Naive thymus-derived CD8-positive, alpha-beta T cell (primary cell): ENCODE results near the gene RHCG. TPM values are rescaled to one million over a fixed set of nuclear protein-coding genes. Genes with fewer than 3 reads are reported as not detected.

Experiments
- ATAC-seq, 2 donors: fragments of 150-1000 bp; cut with Tn5 transposase in 1 of 2; sonication (Bioruptor Pico), chemical (Tn5 transposase) in 1 of 2; 1 replicate in 1 of 2; 2 replicates in 1 of 2; pipeline ENCODE4 v1.10.0; 2021; ENCODE audit warnings: mild to moderate bottlenecking in 2 of 2, moderate library complexity in 2 of 2
- POLR2A ChIA-PET: fragments of 350-600 bp; sonication (Branson Sonifier 250); formaldehyde crosslinking; loops from one replicate; lab custom pipeline; 2021; ENCODE audit warnings: antibody characterized with exemption; lab: Charles Lee
- DNase-seq, 10 donors: peaks; one replicate each; pipeline versions ENCODE4 v3.0.0 to v3.0.0-alpha.2; 2020 to 2022
- H3K27ac Mint-ChIP-seq, 10 donors: one replicate each; pipeline ENCODE4 v1.8.0; 2020 to 2022; ENCODE audit warnings: mild to moderate bottlenecking in 10 of 10, mixed read lengths in 10 of 10, moderate library complexity in 4 of 10, inconsistent platforms in 1 of 10
- H3K27me3 Mint-ChIP-seq, 5 donors: one replicate each; pipeline ENCODE4 v1.8.0; 2021 to 2022; ENCODE audit warnings: mixed read lengths in 5 of 5
- H3K36me3 Mint-ChIP-seq, 3 donors: one replicate each; pipeline ENCODE4 v1.8.0; 2020 to 2022; ENCODE audit warnings: mixed read lengths in 3 of 3, mild to moderate bottlenecking in 2 of 3, inconsistent platforms in 1 of 3
- H3K4me1 Mint-ChIP-seq, 4 donors: one replicate each; pipeline ENCODE4 v1.8.0; 2021 to 2022; ENCODE audit warnings: mixed read lengths in 4 of 4
- H3K4me3 Mint-ChIP-seq, 10 donors: one replicate each; pipeline ENCODE4 v1.8.0; 2020 to 2022; ENCODE audit warnings: mild to moderate bottlenecking in 10 of 10, mixed read lengths in 10 of 10, moderate library complexity in 6 of 10, inconsistent platforms in 1 of 10
- H3K9me3 Mint-ChIP-seq, 9 donors: one replicate each; pipeline ENCODE4 v1.8.0; 2020 to 2022; ENCODE audit warnings: mixed read lengths in 9 of 9, mild to moderate bottlenecking in 3 of 9, inconsistent platforms in 1 of 9, moderate library complexity in 1 of 9
- polyA plus RNA-seq, 3 donors: library from polyadenylated mRNA; unstranded; fragments of 300-500 nt; fragmentation: Illumina TruSeq; gene quantifications; one replicate each; pipeline ENCODE4 v1.2.3, GENCODE V29; 2021
- total RNA-seq, 8 experiments: library from RNA in 2 of 8; stranded (reverse) in 2 of 8; gene quantifications; one replicate each; pipeline ENCODE4 v1.2.3 and lab custom pipeline; 2021 to 2026

Gene RHCG
- total and polyA plus RNA-seq, 5 experiments from 2014 or later, result not detected

DNA sequence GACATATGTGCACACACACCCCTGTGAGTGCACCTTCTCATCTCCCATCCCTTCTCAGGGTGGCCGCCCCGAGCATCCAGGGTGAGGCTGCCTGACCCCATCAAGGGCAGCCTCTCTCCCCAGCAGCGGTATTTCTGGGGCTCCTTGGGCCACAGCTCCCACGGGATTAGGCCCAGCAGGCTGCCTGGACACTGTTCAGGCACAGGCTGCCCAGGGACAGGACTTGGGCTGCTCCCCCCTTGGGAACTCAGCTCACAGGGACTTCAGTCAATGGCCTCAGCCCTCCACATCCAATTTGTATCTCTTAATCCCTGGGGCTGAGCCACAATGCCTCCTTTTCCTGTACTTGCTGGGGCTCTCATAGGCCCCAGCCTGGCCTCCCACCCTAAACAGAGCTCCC lies 35.0 kb downstream of the RHCG start:
- ATAC-seq (no peak), DNase-seq (no peak)
- peaks cover 0 to 1% (median 0%) of the 10 kb centered on the region in 4 donors for H3K4me1 Mint-ChIP-seq
- peaks cover 0 to 4% (median 0%) of the 10 kb centered on the region in 3 donors for H3K36me3 Mint-ChIP-seq
- POLR2A ChIA-PET, result no interaction called here
- no peak overlapping the region for H3K4me3 Mint-ChIP-seq
- peaks cover 3 to 50% (median 19%) of the 10 kb centered on the region in 5 donors for H3K27me3 Mint-ChIP-seq
- no peak overlapping the region for H3K27ac Mint-ChIP-seq
- H3K9me3 Mint-ChIP-seq, result peaks cover 0 to 15% (median 9%) of the 10 kb centered on the region in 9 donors

DNA sequence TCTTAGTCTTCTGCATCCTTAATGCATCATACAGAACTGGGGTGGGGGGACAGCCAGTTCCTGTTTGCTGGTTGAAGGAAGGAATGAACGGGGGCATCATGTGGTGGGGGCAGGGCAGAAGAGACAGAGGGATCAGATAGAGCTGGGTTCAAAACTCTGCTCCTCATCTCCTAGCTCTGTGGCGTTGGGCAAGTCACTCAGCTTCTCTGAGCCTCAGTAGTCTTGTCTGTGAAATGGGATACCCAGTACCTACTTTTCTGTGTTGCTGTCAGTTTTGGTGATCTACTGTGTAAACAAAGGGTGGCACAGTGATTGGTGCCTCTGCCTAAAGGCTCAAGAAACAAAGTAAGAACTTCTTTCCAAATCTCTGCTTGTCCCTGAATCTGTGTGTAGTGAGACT lies 36.3 kb downstream of the RHCG start:
- Mint-ChIP-seq H3K9me3 (peaks cover 0 to 22% (median 10%) of the 10 kb centered on the region in 9 donors), H3K27me3 (peaks cover 3 to 50% (median 19%) of the 10 kb centered on the region in 5 donors), H3K36me3 (peaks cover 0 to 4% (median 0%) of the 10 kb centered on the region in 3 donors), H3K4me3 (no peak overlapping the region), H3K4me1 (peaks cover 0 to 1% (median 0%) of the 10 kb centered on the region in 4 donors), H3K27ac (peak overlapping the region in 1 of 10 donors; percentile 4)
- POLR2A ChIA-PET, result no interaction called here
- DNase-seq (no peak), ATAC-seq (no peak)

GRCh38 chr15:89459271-89460038 lies 36.9 kb downstream of the RHCG start:
- Mint-ChIP-seq H3K4me3 (no peak overlapping the region), H3K4me1 (peaks cover 0 to 1% (median 0%) of the 10 kb centered on the region in 4 donors), H3K9me3 (peaks cover 0 to 22% (median 10%) of the 10 kb centered on the region in 9 donors), H3K27me3 (peaks cover 3 to 45% (median 19%) of the 10 kb centered on the region in 5 donors), H3K27ac (peak overlapping the region in 1 of 10 donors; percentile 4), H3K36me3 (peaks cover 0 to 4% (median 0%) of the 10 kb centered on the region in 3 donors)
- no peak for ATAC-seq
- no peak for DNase-seq
- POLR2A ChIA-PET, result no interaction called here

DNA sequence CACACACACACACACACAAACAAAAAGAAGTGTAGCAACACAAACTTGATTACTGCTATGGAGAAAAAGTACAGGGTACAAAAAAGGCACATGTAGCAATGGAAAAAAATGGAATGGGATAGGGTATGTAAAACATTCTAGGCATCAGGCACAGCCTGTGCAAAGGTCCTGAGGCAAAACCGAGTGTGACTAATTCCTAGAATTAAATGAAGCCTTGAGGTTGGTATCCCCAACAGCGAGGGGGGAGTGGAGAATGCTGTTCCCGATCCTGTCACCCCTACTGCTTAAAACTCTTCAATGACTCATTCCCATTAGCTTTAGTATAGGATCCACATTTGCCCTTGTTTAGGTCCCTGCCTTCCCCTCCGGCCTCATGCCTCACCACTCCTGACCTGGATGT lies 37.9 kb downstream of the RHCG start:
- Mint-ChIP-seq H3K4me1 (no peaks in the 10 kb centered on the region), H3K27me3 (peaks cover 4 to 38% (median 19%) of the 10 kb centered on the region in 5 donors)
- POLR2A ChIA-PET, result no interaction called here

DNA sequence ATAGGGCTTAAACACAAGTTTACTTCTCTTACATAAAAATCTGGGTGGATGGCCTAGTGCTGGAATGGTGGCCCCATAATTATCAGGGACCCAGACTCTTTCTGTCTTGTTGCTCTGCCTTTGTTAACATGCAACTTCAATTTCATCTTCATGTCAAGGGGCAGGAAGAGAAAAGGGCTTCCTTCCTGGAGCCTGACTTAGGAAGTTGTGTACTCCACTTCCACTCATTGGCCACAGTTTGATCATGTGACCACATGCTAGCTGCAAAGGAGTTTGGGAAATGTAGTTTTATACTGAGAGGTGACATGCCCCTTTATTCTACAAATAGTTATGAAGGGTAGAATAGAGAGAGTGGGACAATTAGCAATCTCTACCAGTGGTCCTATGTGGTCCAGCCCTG lies 39.3 kb downstream of the RHCG start:
- no peak for ATAC-seq
- POLR2A ChIA-PET, result no interaction called here

More for the DNA sequence above, 37.9 kb downstream of the RHCG start:
- H3K27ac Mint-ChIP-seq, result no peak overlapping the region
- peaks cover 0 to 22% (median 10%) of the 10 kb centered on the region in 9 donors for H3K9me3 Mint-ChIP-seq
- DNase-seq (no peak), ATAC-seq (no peak)
- peaks cover 0 to 4% (median 0%) of the 10 kb centered on the region in 3 donors for H3K36me3 Mint-ChIP-seq
- no peak overlapping the region for H3K4me3 Mint-ChIP-seq

DNA sequence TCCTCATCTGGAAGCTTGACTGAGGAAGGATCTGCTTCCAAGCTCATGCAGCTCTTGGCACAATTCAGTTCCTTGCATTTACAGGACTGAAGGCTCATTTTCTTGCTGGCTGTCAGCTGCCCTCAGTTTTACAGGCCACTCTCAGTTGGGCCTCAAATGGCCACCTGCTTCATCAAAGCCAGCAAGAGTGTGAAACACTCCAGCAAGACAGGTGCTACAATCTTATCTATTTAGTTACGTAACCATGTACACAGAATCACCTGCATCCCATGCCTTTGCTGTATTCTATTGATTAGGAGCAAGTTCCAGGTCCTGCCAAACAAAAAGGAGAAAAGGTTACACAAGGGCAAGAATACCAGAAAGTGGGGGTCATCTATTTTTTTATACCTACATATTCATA lies 40.8 kb downstream of the RHCG start:
- Mint-ChIP-seq H3K27me3 (peaks cover 9 to 31% (median 20%) of the 10 kb centered on the region in 5 donors), H3K9me3 (peaks cover 0 to 22% (median 10%) of the 10 kb centered on the region in 9 donors), H3K4me1 (no peaks in the 10 kb centered on the region), H3K4me3 (no peak overlapping the region), H3K27ac (no peak overlapping the region), H3K36me3 (peaks cover 0 to 4% (median 0%) of the 10 kb centered on the region in 3 donors)
- POLR2A ChIA-PET, result no interaction called here
- no peak for DNase-seq
- ATAC-seq, result no peak

More for the DNA sequence above, 39.3 kb downstream of the RHCG start:
- H3K36me3 Mint-ChIP-seq, result peaks cover 0 to 4% (median 0%) of the 10 kb centered on the region in 3 donors
- no peaks in the 10 kb centered on the region for H3K4me1 Mint-ChIP-seq
- DNase-seq, result no peak
- peaks cover 0 to 22% (median 10%) of the 10 kb centered on the region in 9 donors for H3K9me3 Mint-ChIP-seq
- no peak overlapping the region for H3K4me3 Mint-ChIP-seq
- H3K27me3 Mint-ChIP-seq, result peaks cover 5 to 26% (median 19%) of the 10 kb centered on the region in 5 donors
- no peak overlapping the region for H3K27ac Mint-ChIP-seq

- no peaks in the 10 kb centered on the region for H3K4me1 Mint-ChIP-seq
- ATAC-seq (no peak), DNase-seq (no peak)
- no peak overlapping the region for H3K4me3 Mint-ChIP-seq
- peaks cover 13 to 45% (median 34%) of the 10 kb centered on the region in 5 donors for H3K27me3 Mint-ChIP-seq
- peaks cover 0 to 4% (median 0%) of the 10 kb centered on the region in 3 donors for H3K36me3 Mint-ChIP-seq
- H3K9me3 Mint-ChIP-seq, result peaks cover 0 to 16% (median 6%) of the 10 kb centered on the region in 9 donors
- POLR2A ChIA-PET, result no interaction called here
- H3K27ac Mint-ChIP-seq, result no peak overlapping the region
These were observed 44.0 kb downstream of the RHCG start for GRCh38 chr15:89452330-89452836.

DNA sequence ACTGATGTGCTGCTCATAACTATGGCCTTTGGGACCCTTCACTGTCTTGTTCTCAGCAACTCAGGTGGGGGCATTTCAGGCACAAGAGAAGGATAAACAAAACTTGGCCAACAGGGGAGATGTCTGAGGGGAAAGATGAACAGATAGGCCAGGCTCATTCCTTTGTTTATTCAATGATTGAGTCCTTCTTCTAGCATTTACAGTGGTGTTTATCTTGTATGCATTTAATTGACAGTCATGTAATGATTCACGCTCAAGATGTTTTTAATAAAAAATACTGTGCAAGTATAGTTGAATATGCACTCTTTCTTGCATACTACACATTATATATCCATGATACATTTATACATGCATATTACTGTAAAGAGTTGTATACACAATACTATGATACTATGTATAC lies 44.5 kb downstream of the RHCG start:
- no peaks in the 10 kb centered on the region for H3K4me1 Mint-ChIP-seq
- DNase-seq (no peak), ATAC-seq (no peak)
- peaks cover 16 to 51% (median 37%) of the 10 kb centered on the region in 5 donors for H3K27me3 Mint-ChIP-seq
- H3K4me3 Mint-ChIP-seq, result no peak overlapping the region
- POLR2A ChIA-PET, result no interaction called here
- H3K27ac Mint-ChIP-seq, result no peak overlapping the region
- peaks cover 0 to 11% (median 3%) of the 10 kb centered on the region in 9 donors for H3K9me3 Mint-ChIP-seq
- H3K36me3 Mint-ChIP-seq, result peaks cover 0 to 4% (median 0%) of the 10 kb centered on the region in 3 donors

DNA sequence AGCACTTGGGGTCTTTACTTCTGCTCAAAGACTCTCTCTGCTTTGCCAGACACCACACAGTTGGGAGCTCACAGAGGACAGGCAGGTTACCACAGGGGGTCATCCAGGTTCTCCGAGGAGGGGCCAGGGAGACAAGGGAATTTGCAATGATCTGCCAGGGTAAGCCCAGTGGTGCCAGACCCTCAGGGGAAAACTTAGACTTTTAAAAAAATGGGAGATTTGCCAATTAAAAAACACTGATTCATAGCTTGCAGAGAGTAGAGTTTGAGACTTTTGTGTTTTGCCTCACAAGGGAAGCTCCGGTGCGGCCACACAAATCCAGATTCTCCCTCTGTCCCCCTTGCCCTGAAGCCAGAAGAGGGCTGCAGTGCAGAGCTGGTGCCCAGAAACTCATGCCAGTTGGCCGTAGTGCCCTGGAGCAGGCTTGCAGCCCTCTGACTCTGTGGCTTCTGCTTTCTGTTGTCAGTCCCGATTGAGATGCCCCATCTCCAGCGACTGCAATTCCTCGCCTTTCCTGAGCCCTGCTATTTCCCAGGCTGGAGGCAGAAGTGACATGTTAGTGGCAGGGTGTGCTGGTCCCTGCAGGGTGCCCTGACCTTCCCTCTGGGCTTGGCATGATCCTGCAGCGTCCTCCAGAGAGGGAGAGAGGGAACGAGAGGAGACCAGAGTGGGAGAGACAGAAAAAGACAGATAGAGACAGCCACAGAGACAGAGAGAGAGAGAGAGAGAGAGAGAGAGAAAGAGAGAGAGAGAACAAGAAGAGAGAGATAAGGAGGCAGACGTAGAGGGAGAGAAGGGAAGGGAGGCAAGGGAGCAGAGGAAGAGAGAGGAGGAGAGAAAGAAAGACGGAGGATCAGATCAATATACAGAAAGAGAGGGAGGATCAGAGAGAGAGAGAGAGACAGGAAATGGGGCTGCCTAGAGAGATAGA lies 46.0 kb downstream of the RHCG start:
- no peaks in the 10 kb centered on the region for H3K4me1 Mint-ChIP-seq
- ATAC-seq (no peak), DNase-seq (no peak)
- POLR2A ChIA-PET, result no interaction called here
- H3K27ac Mint-ChIP-seq, result no peak overlapping the region
- no peaks in the 10 kb centered on the region for H3K36me3 Mint-ChIP-seq
- no peak overlapping the region for H3K4me3 Mint-ChIP-seq
- peaks cover 0 to 2% (median 0%) of the 10 kb centered on the region in 9 donors for H3K9me3 Mint-ChIP-seq
- peaks cover 16 to 66% (median 50%) of the 10 kb centered on the region in 5 donors for H3K27me3 Mint-ChIP-seq

DNA sequence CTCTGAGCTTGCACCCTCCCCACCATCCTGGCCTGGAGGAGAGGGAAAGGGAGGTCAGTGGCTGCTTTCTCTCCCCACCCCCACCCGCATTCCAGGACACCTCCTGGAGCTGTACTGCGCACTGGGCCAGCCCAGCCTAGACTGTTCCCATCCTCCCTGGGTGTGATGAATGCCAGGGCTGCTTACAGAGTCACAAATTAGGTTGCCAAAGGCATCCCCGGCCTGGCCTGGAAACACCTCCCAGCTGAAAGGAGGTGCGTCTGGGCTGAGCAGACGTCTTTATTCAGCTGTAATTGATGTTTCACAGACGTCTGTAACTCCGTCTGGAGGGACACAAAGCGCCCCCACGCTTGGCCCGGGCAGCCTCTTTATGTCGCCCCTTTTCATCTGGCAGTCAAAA lies 47.6 kb downstream of the RHCG start:
- H3K4me1 Mint-ChIP-seq, result no peaks in the 10 kb centered on the region
- no peak overlapping the region for H3K27ac Mint-ChIP-seq
- H3K36me3 Mint-ChIP-seq, result no peaks in the 10 kb centered on the region
- H3K9me3 Mint-ChIP-seq, result no peaks in the 10 kb centered on the region
- H3K27me3 Mint-ChIP-seq, result peaks cover 16 to 71% (median 58%) of the 10 kb centered on the region in 5 donors
- POLR2A ChIA-PET, result no interaction called here
- ATAC-seq (no peak), DNase-seq (no peak)
- H3K4me3 Mint-ChIP-seq, result no peak overlapping the region

DNA sequence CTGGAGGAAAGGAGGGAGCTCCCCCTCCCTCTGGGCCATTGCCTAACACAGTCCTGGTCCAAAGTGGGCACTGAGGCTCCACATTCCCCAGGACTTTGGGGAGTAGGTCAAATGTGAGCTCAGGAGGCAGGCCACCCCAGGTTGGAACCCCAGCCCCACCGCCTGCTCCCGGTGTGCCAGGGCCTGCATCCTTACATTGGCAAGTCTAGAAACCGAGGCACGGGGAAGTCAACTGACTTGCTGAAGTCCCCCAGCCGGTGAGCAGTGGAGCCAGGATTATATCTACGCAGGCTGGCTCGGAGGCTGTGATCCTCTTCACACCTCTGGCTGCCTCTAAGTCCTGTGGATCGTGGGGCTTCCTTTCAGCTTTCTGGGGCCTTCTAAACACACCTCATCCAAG lies 48.7 kb downstream of the RHCG start:
- H3K9me3 Mint-ChIP-seq, result no peaks in the 10 kb centered on the region
- H3K4me1 Mint-ChIP-seq, result no peaks in the 10 kb centered on the region
- no peak overlapping the region for H3K4me3 Mint-ChIP-seq
- H3K27ac Mint-ChIP-seq, result no peak overlapping the region
- POLR2A ChIA-PET, result no interaction called here
- H3K27me3 Mint-ChIP-seq, result peaks cover 14 to 79% (median 53%) of the 10 kb centered on the region in 5 donors
- H3K36me3 Mint-ChIP-seq, result no peaks in the 10 kb centered on the region
- DNase-seq, result no peak
- ATAC-seq, result no peak

DNA sequence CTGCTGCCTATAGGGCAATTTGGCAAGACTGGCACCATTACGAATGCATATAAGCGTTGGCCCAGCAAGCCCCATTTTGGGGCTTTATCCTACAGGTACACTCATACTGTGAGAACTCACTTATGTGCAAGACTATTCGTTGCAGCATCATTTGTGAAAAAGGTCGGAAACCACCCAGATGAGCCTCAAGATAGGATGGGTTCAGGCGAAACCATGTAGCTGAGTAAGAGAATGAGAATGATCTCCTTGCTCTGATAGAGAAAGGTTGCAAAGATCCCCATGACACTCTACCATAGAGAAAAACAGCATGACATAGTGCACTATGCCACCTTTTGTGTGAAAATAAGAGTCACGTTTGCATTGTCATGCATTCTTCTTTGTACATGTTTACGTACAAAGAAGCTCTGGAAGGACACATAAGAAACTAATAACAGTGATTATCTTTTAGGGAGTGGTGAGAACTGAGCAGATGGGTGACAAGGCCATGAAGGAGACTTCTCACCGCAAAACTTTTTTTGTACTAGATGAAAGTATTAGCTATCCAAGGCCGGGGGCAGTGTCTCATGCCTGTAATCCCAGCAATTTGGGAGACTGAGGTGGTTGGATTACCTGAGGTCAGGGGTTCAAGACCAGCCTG lies 50.0 kb downstream of the RHCG start:
- Mint-ChIP-seq H3K36me3 (no peaks in the 10 kb centered on the region), H3K9me3 (no peaks in the 10 kb centered on the region), H3K4me3 (no peak overlapping the region), H3K27ac (peak overlapping the region in 1 of 10 donors; percentile 54), H3K4me1 (peaks cover 0 to 6% (median 0%) of the 10 kb centered on the region in 4 donors), H3K27me3 (peaks cover 15 to 79% (median 50%) of the 10 kb centered on the region in 5 donors)
- ATAC-seq (no peak), DNase-seq (no peak)
- POLR2A ChIA-PET, result no interaction called here
